GM12865 (cell line): ENCODE data around the gene IRF8.

Source experiments
- DNase-seq: peaks from one replicate; pipeline ENCODE4 v3.0.0; 2010; ENCODE audit warnings: low read depth
- H3K4me3 ChIP-seq: 2 replicates; pipeline ENCODE4 v1.5.1; 2011; ENCODE audit warnings: mild to moderate bottlenecking, low read depth, low read length, control low read depth
- TF ChIP-seq, protein P1 (sequence below): IDR thresholded peaks from 2 replicates; pipeline ENCODE4 v1.5.1; 2011; ENCODE audit warnings: low read length, control low read depth, low read depth, inconsistent platforms; ENCODE audit not compliant: insufficient read depth; ENCODE audit errors: missing control alignments

IRF8 gene

DNA sequence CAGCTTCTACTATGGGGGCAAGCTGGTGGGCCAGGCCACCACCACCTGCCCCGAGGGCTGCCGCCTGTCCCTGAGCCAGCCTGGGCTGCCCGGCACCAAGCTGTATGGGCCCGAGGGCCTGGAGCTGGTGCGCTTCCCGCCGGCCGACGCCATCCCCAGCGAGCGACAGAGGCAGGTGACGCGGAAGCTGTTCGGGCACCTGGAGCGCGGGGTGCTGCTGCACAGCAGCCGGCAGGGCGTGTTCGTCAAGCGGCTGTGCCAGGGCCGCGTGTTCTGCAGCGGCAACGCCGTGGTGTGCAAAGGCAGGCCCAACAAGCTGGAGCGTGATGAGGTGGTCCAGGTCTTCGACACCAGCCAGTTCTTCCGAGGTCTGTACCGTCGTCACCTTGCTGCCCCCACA, 19.5 kb downstream of the IRF8 start:
- DNase-seq: no peak
- TF ChIP-seq, protein P1, sequence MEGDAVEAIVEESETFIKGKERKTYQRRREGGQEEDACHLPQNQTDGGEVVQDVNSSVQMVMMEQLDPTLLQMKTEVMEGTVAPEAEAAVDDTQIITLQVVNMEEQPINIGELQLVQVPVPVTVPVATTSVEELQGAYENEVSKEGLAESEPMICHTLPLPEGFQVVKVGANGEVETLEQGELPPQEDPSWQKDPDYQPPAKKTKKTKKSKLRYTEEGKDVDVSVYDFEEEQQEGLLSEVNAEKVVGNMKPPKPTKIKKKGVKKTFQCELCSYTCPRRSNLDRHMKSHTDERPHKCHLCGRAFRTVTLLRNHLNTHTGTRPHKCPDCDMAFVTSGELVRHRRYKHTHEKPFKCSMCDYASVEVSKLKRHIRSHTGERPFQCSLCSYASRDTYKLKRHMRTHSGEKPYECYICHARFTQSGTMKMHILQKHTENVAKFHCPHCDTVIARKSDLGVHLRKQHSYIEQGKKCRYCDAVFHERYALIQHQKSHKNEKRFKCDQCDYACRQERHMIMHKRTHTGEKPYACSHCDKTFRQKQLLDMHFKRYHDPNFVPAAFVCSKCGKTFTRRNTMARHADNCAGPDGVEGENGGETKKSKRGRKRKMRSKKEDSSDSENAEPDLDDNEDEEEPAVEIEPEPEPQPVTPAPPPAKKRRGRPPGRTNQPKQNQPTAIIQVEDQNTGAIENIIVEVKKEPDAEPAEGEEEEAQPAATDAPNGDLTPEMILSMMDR: no peak

DNA sequence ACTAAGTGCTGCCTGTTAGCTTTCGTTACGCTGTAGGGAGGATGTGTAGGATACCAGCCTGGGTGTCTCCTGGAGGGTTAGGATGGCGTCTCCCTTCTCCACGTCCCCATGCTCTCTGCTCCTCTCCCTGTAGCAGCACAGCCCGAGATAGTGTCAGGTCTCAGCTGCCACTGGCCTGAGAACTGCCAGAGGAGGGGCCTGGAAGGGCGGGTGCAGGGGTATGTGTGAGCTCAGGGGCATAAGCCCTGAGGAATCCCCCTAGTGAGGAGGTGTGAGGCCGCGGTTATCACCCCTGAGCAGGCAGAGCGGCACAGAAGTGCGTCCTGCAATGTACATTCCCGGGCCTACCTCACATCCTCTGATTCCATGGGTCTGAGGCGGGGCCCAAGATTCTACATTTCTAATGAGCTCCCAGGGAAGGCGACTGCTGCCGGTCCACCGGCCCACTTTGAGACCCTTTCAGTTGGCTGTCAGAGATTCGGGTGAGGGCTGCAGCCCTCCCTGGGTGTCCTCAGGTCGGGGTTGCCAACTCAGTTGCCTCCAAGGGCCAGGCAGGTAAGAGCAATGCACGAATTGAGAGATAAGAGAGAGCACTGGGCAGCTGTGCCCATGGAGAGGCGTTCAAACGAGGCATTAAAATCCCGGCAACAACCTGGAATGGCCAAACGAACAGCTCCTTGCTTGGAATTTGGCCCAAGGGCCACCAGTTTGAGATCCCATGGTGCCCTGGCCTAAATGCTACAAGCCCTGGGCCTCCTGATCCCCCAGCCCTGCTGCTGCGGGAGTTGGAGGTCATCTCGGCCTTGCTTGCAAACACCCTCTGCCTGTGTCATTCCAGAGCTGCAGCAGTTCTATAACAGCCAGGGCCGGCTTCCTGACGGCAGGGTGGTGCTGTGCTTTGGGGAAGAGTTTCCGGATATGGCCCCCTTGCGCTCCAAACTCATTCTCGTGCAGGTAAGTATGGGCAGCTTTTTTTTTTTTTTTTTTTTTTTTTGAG, 20.6 kb downstream of the IRF8 start:
- H3K4me3 ChIP-seq: no peak overlapping the region
- no peak for DNase-seq
- TF ChIP-seq, protein P1: no peak

More for the DNA sequence above, 19.5 kb downstream of the IRF8 start:
- no peak overlapping the region for H3K4me3 ChIP-seq

DNA sequence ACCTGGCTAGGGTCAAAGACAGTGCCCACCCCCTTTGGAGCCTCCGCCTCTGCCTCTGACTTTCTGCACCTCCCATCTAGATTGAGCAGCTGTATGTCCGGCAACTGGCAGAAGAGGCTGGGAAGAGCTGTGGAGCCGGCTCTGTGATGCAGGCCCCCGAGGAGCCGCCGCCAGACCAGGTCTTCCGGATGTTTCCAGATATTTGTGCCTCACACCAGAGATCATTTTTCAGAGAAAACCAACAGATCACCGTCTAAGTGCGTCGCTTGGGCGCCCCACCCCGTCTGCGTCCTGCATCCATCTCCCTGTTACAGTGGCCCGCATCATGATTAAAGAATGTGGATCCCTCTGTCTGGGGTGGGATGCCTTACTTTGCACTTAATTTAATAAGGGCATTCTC, 22.1 kb downstream of the IRF8 start:
- TF ChIP-seq, protein P1: no peak
- H3K4me3 ChIP-seq: no peak overlapping the region
- DNase-seq: no peak

DNA sequence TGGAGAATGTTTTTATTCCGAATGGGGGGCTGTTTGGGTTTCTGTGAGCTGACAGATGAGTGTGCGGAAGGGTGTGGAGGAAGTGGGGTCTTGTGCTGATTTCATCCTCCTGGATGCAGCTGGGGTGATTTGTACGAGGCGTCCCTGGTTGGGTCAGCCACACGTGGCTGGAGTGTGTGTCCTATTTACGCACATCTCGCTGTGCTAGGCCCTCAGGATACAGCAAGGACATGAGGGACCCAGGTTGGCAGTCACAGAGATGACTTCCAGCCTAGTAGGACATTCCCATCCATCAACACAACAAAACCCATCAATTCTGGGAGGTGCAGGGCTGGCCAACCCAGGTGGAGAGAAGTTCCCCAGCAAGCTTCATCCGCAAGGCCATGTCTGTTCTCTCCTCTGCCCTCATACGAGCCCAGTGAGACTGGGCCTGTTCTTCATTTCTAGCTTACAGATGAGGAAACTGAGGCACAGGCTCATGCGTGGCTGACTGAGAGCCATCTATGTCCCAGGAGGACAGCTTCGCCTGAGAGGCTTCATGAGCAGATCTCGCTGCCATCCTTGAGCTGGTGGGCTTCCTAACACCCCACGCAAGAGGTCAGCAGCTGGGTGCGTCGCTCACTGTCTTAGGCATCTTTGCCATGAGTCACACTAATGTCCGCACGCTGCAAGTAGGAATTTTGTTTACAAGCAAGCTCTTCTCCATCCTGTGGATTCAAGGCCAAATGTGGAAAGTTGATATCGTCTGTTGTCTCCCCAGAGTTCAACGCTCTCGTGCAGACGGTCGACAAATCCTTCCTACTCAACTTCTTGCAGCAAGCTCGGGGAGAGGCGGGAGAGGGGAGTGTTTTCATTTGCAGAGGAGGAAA, 24.4 kb downstream of the IRF8 start:
- no peak overlapping the region for H3K4me3 ChIP-seq
- TF ChIP-seq, protein P1: no peak
- no peak for DNase-seq

DNA sequence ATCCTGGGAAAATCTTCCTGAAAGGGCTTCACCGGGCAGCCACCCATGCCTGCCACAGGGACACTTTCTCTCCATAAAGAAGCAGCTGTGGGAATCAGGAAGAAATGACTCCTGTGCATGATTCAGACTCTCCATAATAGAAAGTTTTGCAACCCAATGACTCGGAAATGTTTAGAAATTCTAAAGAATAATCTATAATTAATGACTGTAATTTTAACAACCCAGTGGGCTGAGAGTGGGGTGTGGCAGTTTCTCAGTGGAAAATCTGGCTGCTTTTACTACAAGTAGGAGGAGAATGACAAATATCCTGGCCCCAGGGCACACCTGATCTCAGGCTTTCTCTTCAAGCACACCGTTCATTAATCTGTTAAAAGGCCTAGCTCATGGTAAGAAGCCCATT, 25.7 kb downstream of the IRF8 start:
- TF ChIP-seq, protein P1: no peak
- DNase-seq: no peak
- no peak overlapping the region for H3K4me3 ChIP-seq

DNA sequence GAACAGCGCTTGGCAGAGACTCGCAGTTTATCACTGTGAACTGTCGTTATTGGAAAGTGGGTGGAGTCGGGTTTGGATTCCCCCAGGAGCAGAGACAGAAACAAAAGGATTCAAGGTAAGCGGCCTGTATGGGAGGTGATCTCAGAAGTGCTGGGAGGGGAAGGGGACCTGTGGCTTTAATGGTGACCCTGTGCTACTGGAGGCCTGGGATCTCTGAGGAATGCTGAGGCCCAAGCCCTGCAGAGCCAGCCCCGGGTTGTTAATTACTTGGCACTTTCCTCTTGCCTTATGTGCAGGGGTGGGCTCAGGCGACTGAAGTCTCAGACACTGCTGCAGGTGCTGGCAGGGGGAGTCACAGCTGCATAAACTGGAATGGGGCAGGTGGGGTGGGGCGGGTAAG, 27.4 kb downstream of the IRF8 start:
- TF ChIP-seq, protein P1: no peak
- no peak overlapping the region for H3K4me3 ChIP-seq
- DNase-seq: no peak
